ENCODE results near the gene RBM10. TPM values are rescaled to one million over a fixed set of nuclear protein-coding genes. Genes with fewer than 3 reads are reported as not detected.

RBM10 gene
- total and polyA plus RNA-seq, 2 donors (not counting 3 experiments of a cell fraction or from before 2014, with no cell fraction given) = 37.3 to 51.5 TPM

GRCh38 chrX:47169273-47169672 lies 24.3 kb downstream of the RBM10 start:
- Histone ChIP-seq H3K9ac (replicated peaks; ENCODE audit: extremely low read depth, insufficient read depth, low read length) (no peak overlapping the region), H2AFZ (ENCODE audit: low read depth, low read length) (no peak overlapping the region), H3K9me3 (replicated peaks; ENCODE audit: control insufficient read depth, insufficient read depth, low read length) (no peaks in the 10 kb centered on the region), H3K4me2 (ENCODE audit: insufficient read depth, low read length) (no peak overlapping the region), H3K9me1 (replicated peaks; ENCODE audit: control insufficient read depth, extremely low read depth, insufficient read depth, low read length) (no peaks in the 10 kb centered on the region), H3K4me3 (replicated peaks in 1 of 3; ENCODE audit: insufficient read depth in 1 of 3, low read depth in 1 of 3, low read length in 3 of 3) (no peak overlapping the region), H3K27ac (ENCODE audit: insufficient read depth, low read depth, low read length) (no peak overlapping the region), H3K27me3 (ENCODE audit: control insufficient read depth in 2 of 2, insufficient read depth in 2 of 2, low read length in 2 of 2) (no peaks in the 10 kb centered on the region), H3K79me2 (ENCODE audit: control insufficient read depth, insufficient read depth, low read length) (peaks cover 9% of the 10 kb centered on the region), H3K4me1 (ENCODE audit: control insufficient read depth, extremely low read depth, insufficient read depth, low read length) (no peaks in the 10 kb centered on the region), H4K20me1 (replicated peaks; ENCODE audit: control insufficient read depth, extremely low read depth, insufficient read depth, low read length) (no peaks in the 10 kb centered on the region), H3K36me3 (ENCODE audit: control insufficient read depth in 2 of 2, extremely low read depth in 1 of 2, insufficient read depth in 2 of 2, low read length in 2 of 2) (peaks cover 0 to 35% of the 10 kb centered on the region in 2 experiments)
- TF ChIP-seq FOS (IDR thresholded peaks at IDR 0.05; ENCODE audit: borderline replicate concordance, insufficient read depth, low read length) (no peak), MAX (IDR thresholded peaks at IDR 0.05; ENCODE audit: insufficient read depth, insufficient read length) (no peak), MYC (IDR thresholded peaks at IDR 0.05; ENCODE audit: low read depth, low read length) (no peak), POLR2AphosphoS5 (IDR thresholded peaks at IDR 0.05; ENCODE audit: insufficient read depth, low read depth, low read length) (no peak), JUN (IDR thresholded peaks at IDR 0.05; ENCODE audit: borderline replicate concordance, insufficient read depth, insufficient read length, low read depth) (no peak), CTCF (IDR thresholded peaks at IDR 0.05; ENCODE audit: extremely low read depth in 1 of 2, insufficient read depth in 1 of 2, low read depth in 1 of 2, low read length in 2 of 2) (no peak), EZH2 (IDR thresholded peaks at IDR 0.05; ENCODE audit: borderline replicate concordance, low read depth, low read length, severe bottlenecking) (no peak), GATA2 (IDR thresholded peaks at IDR 0.05; ENCODE audit: insufficient read depth, insufficient read length, low read depth, low read length) (no peak), POLR2A (IDR thresholded peaks at IDR 0.05; ENCODE audit: low read depth, low read length) (no peak)
- intact Hi-C loops (cut with micrococcal nuclease) = no loop called here
- ChIA-PET POLR2A (interaction anchor here (0.6 kb wide), 1 partner anchor 64 kb away, joined by 3 read pairs; no protein-coding TSS in a partner anchor), CTCF (no interaction called here)
- BruUV-seq (replicated peaks) = no TSS peak
- FAIRE-seq (no peak), DNase-seq (ENCODE audit: low read depth, low spot score) (no peak)
- dilution Hi-C loops (cut with MboI; ENCODE audit: extremely low pct_ligation_motif_present, low sequenced_read_pairs) = no loop called here

Measured in endothelial cell of umbilical vein (primary cell).